ENCODE measurements around the gene HIVEP2.

Gene HIVEP2

DNA sequence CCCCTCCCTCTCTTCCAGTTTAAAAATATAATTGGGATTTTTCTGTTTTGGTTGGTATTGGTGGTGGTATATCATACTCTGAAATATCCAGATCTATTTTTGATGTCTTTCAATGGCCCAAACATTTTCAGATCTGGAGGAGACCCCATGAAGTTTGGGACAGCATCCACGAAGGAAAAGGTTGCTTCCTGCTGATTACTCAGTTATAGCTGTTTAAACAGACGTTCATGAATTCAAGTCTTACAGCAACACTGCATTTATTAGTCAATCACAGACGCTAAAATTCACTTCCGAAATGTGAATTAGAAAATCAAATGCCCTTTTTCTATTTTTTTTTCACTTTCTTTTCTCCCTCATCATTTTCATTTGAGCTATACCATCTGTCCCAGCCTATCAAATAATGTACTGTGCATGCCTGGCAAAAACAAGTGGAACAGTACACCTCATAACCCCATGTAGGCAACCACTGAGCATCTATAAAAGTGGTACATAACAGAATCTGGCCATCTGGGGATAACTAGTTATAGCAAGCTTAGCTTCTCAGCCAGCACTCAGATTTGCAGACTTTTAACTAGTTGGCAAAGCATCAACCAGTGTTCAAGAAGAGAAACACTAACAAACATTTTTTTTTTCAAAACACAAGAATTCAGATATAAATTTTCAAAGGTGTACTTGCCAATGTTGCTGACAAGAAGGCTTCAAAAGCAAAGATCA lies 124.5 kb downstream of the HIVEP2 start:
- DNase-seq (ENCODE audit: low read depth) = no peak

DNA sequence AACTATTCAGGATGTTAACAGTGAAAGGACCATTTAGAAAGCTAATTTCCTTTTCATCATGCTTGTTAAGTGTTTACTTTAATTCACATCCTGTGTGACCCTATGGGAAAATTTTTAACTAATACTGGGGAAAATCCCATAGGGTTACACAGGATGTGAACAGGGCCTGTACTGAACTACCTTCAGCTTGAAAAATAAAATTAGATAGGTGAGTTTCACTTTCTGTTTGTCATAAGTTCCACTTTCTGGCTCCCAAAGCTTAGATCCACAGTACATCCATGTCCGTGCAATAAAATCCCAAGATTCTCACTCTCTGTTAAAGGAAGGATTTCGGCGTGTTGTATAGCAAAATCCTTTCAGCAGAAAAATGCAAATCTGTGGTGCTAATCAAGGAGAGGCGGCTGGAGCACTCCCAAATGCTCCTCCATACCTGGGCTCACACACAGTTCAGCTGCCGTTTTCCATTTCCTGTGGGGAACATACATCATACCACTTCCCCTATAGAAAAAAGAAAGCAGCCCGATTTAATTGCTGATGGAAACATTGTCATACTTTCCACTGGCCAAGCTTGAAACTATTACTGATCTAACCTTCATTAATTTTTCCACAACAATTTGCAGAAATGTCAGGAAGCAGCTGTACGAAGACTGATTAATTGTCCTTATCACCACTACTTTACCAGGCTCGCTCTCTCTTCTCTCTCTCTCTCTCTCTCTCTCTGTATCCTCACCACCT lies 125.2 kb downstream of the HIVEP2 start:
- no peak for DNase-seq (ENCODE audit: low read depth)

DNA sequence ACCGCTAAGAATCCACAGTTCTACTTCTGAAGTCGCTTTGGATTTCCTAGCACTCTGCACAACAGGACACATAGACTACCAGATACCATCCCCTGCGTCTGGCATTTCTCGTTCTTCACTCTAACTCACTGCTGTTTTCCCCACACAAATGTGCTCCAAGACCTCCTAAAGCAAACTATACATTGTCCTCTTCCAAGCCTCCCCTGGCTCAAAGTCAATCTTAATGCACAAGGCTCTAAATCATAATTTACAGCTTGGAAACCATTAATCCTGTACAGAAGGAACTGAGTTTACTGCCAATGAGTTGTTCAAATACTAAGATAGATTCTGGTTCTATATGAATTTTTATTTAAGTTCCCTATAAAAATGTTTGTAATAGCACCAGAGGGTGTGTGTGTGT lies 128.5 kb downstream of the HIVEP2 start:
- DNase-seq (ENCODE audit: low read depth) = no peak

DNA sequence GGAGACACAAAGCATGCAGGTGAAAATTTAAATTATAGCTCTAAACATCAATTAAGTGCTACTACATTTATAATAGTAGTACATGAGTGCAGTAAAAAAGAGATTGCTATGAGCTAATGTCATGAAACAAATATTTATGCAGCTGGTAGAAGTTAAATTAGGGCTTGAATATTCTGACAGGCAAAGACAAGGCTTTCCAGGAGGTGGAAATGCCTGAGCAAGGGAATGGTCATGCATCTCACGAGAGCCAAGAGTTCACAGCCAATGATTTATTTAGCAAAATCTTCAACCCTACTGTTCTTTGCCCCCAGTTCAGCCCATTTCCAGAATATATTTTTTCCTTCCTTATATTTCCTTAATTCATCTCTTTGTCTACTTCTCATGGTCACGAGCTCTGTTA lies 128.9 kb downstream of the HIVEP2 start:
- no peak for DNase-seq (ENCODE audit: low read depth)

DNA sequence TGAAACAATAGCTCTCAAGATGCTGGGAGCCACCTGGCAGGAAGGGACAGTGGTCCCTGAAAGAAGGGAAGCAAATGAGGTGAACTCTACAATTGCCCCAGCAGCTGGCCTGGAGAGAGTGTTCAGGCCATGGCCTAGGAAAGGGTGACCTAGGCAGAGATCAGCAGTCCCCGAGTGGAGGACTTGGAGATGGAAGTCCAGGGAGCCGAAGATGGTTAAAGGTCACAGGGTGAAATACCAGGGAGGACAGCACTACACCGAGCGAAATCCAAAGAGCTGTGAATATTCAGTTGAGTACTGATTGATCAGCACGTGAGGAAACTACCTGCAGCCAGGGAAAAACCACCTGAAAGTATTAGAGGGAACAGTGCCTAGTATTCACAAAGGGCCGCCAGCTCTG lies 133.1 kb downstream of the HIVEP2 start:
- no peak for DNase-seq (ENCODE audit: low read depth)

DNA sequence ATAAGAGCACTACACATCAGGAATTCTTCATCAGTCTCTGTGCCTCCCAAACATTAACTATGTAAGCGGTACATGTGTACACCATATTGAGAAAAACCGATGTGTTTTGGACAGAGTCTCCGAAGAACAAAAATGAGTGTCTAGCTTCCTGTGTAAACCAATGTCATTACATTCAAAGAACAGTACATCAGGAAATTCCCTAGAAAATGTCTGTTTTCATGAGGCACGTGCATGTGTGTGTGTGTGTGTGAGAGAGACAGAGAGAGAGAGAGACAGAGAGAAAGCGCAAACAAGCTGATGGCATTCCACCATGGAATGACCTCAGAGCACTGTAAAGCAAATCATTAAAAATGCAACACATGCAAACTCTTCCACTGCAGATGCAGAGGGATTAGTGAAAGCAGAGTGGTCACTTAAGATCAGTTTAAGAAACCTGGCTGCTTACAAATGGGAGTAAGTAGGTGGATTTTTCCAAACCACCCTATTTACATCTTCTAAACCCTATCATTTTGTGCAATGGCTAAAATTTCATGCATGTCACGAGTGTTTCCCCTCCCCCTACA lies 133.9 kb downstream of the HIVEP2 start:
- DNase-seq (ENCODE audit: low read depth) = no peak

DNA sequence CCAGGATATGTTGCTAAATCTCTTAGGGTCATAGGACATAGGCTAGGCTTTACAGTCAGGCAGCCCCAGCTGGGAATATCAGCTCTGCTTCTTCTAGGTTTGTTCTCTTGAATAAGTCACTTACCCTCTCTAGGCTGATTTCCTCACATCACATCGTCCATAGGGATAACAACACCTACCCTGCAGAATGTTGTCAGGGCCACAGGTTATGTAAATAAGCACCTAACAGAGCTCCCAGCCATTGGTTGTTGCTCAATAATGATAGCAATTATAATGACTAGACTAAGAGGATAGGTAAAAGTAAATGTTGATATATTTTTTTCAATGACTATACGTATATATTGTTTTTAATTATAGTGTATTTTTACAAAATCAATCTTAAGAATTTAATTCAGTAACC lies 135.0 kb downstream of the HIVEP2 start:
- no peak for DNase-seq (ENCODE audit: low read depth)

DNA sequence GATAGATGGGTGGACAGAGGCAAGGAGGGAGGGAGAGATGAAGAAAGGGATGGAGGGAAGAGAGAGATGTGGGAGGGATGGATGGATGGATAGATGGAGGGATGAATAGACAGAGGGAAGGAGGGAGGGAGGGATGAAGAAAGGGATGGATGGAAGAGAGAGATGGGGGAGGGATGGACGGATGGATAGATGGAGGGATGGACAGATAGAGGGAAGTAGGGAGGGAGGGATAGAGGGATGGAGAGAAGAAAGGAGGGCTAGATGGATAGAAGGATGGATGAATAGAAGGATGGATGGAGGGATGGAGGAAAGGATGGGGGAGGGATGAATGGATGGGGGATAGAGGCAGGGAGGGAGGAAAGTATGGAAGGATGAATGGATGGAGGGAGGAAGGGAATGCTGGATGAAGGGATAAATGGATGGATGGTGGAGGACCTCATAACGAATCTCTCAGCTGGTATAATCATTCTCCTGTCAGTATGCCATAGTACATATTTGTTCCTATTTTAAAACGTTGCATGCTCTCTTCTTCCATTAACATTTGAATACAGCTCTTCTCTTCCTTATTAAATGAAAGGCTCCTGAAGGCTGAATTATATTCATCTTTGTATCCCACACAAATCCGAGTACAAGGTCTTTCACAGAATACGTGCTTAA lies 136.4 kb downstream of the HIVEP2 start:
- no peak for DNase-seq (ENCODE audit: low read depth)

DNA sequence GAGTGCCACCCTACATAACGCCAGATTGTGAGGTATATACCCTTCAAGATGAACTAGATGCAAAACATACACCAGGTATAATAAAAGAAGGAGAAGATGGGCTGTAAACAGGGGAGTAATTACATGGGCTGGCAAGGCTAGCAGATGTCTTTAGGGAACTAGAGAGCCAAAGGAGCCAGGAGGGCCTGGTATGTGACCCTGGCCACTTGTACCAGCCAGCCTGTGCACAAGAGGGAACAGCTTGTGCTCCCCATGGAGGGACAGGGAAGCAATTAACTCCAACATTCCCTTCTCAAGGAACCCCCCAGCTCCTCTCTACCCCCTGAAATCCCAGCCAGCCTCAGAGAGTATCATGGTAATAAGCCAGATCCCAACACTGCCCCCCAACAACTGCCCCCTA lies 139.9 kb downstream of the HIVEP2 start:
- no peak for DNase-seq (ENCODE audit: low read depth)

DNA sequence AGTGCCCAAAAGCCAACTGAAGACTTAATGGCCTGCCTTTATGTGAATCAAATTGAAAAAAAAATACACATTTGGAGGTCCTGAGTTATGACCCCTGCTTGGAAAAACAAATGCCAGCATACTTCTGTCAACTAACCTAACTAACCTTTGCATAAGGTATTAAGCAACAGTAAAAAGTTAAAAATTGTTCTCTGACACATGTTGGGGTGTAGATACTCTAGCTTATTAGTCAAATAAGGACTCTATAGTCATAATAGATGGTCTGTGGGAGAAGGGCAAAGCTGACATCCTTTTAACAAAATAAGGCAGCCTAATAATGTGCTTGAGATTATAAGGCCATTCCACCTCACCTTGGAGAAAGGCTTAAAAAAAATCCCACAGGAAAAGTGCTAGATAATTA lies 140.5 kb downstream of the HIVEP2 start:
- no peak for DNase-seq (ENCODE audit: low read depth)

DNA sequence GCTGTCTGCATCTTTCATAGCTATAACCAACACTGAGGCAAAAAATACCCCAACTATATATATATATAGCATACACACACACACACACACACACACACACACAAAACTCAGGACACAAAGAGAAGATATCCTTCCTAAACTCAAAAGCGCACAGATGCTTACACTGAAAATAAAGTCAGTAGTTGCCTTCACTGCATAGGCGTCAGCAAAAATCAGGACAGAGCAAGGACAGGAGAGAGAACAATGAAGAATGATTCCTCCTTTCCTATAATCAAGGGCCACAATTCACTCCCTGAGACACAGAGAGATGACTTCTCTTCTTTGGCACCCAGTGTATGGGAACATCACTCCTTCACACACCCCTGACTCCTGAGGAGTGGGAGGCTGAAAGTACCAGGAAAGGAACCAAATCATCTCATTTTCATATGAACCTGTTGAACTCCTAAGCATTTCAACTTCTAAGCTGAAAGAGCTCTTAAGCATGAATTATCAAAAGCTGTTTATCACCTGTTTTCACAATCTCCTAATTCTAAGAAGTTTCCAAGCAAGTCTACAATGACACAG lies 141.4 kb downstream of the HIVEP2 start:
- DNase-seq (ENCODE audit: low read depth) = no peak

DNA sequence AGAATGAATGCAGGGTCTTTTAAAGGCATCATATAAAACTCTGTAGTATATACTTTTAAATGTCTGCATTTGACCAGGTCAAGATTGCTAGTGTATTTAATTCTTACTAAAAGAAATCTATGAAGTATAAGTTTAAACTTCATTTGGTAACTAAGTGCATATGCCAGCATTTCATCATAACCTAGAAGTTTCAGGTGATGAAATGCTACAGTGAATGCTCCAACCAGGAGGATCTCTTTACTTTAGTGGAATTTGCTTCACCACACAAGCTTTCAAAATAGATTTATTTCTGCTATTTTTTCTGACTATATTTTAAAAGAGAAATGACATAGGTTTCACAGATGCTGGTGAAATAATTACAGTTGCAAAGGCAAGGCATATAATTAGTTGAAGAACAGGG lies 141.9 kb downstream of the HIVEP2 start:
- DNase-seq (ENCODE audit: low read depth) = no peak

DNA sequence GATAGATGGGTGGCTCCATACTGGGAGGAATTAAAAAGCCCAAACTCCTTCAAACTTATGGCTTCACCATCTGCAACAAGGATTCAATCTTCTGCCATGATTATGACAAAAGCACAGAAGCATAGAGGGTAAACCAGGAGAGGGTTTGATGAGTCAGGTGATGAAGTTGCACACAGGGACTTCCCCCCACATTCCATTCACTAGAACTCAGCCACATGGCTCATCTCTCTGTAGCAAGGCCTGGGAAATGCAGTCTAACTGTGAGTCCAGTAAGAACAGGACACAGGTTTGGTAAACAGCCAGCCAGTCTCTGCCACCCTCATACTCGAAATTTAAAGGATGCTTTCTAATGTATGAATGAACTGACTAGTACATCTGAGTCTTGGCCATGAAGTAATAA lies 142.9 kb downstream of the HIVEP2 start:
- no peak for DNase-seq (ENCODE audit: low read depth)

DNA sequence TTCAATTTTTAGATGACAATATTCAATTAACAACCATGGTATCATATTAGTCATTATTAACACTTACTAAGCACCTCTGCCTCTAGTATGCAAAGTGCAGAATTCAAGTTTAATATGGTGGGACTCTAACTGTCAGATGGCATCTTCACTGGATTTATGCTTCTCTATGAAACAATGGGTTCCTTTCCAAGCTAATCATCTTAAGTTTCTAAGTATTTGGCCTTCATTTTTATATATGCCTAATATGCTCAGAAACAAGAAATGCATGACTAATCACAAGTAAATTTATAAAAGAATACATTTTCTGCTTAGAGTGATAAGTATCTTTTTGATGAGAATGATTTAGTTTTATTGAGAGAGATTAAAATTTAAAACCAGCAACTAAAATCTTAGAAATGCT lies 144.7 kb downstream of the HIVEP2 start:
- no peak for DNase-seq (ENCODE audit: low read depth)

DNA sequence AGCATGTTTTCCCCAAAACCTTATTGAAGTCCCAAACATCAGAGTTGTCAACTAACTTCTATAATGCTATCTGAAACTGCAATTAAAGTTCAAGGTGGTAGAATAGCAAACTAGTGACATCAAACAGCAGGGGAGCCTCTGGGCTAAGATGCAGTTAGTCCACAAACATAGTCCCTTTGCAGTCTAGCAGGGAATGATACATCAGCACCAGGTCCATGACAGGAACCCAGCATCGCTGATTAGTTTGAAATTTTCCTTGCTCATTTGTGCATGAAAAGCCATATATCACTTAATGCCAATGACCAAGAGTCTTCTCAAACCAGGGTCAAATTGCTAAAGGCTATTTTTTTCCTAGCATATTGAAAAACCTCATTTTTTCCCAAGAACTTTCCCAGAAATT lies 145.3 kb downstream of the HIVEP2 start:
- no peak for DNase-seq (ENCODE audit: low read depth)

DNA sequence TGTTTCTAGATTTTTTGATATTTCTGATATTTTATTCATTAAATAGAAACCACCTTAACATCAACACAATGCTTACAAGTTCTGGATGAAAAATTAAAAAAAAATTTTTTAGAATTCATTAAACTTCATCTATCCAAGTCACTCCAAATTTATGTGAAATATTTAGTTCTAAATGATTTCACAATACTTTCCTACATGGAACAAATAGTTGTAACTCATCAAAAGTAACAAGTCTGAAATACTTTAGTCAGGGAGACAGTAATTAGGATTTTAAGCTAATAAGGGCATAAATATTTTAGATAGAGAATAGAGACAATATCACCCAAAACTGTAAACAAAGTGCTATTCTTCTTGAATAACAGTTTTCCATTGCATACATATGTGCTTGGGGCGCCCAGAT lies 147.8 kb downstream of the HIVEP2 start:
- no peak for DNase-seq (ENCODE audit: low read depth)

DNA sequence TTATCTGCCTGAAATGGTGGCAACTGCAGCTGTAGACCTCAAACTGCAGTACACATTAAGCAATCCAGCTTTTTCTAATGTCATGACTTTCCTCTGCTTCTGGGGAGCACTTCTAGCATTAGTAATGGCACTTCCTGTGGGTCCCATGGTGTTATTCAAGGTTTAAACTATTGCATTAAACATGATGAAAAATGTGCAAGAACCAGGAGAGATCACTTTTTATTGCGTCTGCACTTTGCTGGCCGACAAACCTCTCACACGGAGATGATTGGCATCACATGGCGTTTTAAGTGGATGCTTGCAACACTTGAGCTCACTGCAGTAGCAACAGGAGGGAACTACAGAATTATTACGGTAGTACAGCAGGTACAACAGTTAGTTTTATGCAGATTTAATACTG lies 148.4 kb downstream of the HIVEP2 start:
- DNase-seq (ENCODE audit: low read depth) = no peak

DNA sequence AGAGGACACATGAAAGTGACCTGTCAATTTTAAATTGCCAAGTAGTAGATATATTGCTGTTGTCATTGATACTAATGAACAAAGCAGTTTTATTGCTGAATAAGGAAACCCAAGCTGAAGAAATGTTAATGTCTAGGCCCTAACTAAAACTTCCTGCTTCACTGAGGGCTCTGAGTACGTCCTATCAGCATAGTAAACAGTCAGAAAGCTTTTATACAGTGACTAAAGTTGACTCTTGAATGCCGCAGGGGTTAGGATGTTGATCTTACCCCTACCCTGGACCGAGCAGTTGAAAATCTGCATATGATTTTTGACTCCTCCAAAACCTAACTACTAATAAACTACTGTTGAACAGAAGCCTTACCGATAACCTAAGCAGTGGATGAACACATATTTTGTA lies 149.0 kb downstream of the HIVEP2 start:
- DNase-seq (ENCODE audit: low read depth) = no peak

DNA sequence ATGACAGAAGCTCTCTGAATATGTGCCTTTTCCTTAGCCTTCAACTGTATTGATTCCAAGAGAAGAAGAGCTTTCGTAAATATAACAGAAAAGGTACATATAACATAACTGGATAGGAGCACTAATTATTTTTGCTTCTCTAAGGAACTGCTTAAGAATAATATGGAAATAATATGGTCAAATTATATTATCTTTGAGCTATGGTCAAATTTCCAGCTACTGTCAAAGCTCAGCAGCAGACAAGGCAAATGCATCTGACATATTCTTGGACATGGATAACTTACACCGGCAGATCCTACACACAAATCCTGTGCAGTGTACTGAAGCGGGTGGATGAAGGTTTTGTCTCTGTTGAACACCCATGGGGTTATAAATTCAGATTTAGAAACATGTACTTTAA lies 150.6 kb downstream of the HIVEP2 start:
- no peak for DNase-seq (ENCODE audit: low read depth)

DNA sequence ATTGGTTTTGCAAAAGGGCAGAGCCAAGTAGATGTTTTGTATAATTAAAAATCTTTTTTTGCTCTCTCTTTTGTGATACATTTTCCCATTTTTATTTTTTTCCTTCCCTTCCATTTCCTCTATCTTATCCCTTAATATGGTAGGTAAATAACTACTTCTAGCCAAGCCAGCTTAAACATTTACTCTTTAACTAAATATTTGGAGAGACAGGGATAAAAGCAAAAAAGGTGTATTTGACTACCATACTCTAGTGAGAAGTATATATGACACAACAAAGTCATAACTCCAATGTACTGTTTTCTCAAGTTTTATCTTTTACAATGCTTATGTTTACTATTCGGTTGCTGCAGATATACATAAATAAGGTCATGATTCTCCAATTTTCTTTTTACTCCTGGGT lies 154.7 kb downstream of the HIVEP2 start:
- DNase-seq (ENCODE audit: low read depth) = no peak

DNA sequence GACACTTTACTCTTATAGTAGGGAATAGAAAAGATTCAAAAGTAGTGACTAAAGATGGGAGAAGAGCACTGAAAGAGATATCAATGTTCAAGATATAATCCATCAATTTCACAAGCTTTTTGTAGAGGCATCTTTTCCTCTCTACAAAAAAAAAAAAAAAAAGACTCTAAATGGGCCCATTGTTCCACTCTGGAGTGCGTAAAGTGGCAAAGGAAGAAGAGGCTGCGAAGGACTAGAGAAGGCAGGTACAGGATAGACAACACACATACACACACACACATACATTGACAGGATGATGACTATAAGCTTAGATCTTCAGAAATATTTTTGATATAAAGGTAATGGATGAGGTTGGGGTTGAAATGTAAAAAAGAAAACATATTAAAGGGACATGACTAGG lies 157.6 kb downstream of the HIVEP2 start:
- no peak for DNase-seq (ENCODE audit: low read depth)

DNA sequence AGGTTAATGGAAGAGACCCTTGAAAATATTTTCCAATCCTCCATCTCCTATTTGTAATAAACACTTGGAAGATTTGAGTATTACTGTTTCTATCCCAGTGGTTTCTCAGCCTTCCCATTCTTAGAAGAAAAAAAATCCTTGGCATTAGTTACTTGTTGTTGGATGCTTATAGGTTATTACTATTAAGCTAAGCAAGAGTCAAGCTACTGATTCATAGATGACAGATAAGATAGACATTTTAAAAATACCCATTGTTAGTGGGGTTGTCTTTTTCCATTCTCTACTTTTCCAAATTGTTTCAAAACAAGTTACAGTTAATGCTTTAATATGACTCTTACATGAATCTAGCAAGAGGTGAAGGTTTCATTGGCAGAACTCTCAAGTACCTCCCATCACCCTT lies 158.5 kb downstream of the HIVEP2 start:
- DNase-seq (ENCODE audit: low read depth) = no peak

DNA sequence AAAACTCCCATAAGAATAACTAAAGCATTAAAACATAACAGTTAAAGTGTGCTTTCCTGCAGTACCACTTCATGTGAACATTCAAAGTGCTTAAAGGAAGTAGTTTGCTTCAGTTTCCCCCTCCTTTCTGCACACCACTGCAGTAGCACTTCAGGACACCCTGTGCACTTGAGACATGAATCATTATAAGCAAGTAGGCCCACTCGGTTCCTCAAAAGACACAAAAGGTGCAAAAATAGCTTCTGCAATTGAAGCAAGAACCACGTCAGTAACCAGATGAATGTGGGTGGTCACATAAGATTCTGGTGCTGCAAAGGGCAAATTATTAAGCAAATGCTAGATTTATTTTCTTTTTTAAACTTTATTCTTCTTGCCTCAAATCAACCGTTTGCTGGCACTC lies 160.6 kb downstream of the HIVEP2 start:
- no peak for DNase-seq (ENCODE audit: low read depth)
